LNCAP (cell line): ENCODE measurements around the gene MAPK14.

Experiments
- TF ChIP-seq, protein P1 (sequence below): fragments of 450-650 bp; IDR thresholded peaks from 2 replicates; pipeline ENCODE4 v1.5.1; 2017; ENCODE audit warnings: mild to moderate bottlenecking

The MAPK14 gene

DNA sequence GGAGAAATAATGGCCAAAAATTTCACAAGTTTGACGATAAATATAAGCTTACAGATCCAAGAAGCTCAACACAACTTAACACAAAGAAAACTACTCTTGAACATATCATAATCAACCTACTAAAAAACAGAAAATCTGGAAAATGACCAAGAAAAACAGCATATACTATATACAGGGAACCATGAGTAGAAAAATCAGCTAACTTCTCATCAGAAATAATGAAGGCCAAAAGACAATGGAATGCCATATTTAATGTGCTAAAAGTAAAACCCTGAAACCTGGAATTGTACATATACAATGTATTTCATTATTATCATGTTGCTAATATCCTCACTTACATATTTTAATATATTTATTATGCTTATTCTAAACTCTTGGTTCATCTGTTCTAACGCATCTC lies 128.1 kb downstream of the MAPK14 start:
- TF ChIP-seq, protein P1, sequence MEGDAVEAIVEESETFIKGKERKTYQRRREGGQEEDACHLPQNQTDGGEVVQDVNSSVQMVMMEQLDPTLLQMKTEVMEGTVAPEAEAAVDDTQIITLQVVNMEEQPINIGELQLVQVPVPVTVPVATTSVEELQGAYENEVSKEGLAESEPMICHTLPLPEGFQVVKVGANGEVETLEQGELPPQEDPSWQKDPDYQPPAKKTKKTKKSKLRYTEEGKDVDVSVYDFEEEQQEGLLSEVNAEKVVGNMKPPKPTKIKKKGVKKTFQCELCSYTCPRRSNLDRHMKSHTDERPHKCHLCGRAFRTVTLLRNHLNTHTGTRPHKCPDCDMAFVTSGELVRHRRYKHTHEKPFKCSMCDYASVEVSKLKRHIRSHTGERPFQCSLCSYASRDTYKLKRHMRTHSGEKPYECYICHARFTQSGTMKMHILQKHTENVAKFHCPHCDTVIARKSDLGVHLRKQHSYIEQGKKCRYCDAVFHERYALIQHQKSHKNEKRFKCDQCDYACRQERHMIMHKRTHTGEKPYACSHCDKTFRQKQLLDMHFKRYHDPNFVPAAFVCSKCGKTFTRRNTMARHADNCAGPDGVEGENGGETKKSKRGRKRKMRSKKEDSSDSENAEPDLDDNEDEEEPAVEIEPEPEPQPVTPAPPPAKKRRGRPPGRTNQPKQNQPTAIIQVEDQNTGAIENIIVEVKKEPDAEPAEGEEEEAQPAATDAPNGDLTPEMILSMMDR = no peak

DNA sequence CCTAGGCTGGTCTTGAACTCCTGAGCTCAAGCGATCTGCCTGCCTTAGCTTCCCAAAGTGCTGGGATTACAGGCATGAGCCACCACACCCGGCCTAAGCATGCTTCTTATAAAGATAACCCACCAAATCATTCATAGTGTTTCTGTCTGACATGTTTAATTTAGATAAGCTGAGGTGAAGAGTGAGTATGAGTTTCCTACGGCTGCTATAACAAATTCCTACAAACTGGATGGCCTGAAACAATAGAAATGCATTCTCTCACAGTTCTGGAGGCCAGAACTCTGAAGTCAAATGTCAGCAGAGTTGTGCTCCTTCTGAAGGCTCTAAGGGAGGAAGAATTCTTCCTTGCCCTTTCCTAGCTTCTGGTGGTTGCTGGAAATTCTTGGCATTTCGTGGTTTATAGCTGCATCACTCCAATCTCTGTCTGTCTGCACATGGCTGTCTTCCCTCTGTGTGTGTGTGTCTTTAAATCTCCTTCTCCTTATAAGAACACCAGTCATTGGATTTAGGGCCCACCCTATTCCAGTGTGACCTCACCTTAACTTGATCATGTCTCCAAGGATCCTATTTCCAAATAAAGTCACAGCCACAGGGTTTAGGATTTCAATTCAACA lies 132.6 kb downstream of the MAPK14 start:
- TF ChIP-seq, protein P1 = no peak
